Large intestine (tissue), 3 donors: ENCODE results near the gene HMCN2. TPM values are rescaled to one million over a fixed set of nuclear protein-coding genes. Genes with fewer than 3 reads are reported as not detected.

ENCODE experiments used
- DNase-seq, 2 donors: peaks; one replicate each; pipeline versions ENCODE4 v3.0.0 to v3.0.0-alpha.2; 2013
- H3K27ac ChIP-seq: one replicate; pipeline ENCODE4 v1.5.1; 2013; ENCODE audit warnings: low read length
- H3K27me3 ChIP-seq: 2 replicates; pipeline ENCODE4 v1.6.1; 2013; ENCODE audit warnings: low read length; ENCODE audit not compliant: control insufficient read depth, insufficient read depth
- H3K36me3 ChIP-seq: 2 replicates; pipeline ENCODE4 v1.6.1; 2013; ENCODE audit warnings: low read length; ENCODE audit not compliant: control insufficient read depth, insufficient read depth
- H3K4me1 ChIP-seq: one replicate; pipeline ENCODE4 v1.6.1; 2013; ENCODE audit warnings: low read length; ENCODE audit not compliant: control insufficient read depth, insufficient read depth
- H3K4me3 ChIP-seq: one replicate; pipeline ENCODE4 v1.5.1; 2013; ENCODE audit warnings: low read length
- H3K9me3 ChIP-seq: one replicate; pipeline ENCODE4 v1.6.1; 2013; ENCODE audit warnings: mild to moderate bottlenecking, low read depth, low read length, moderate library complexity; ENCODE audit not compliant: control insufficient read depth
- WGBS: methylation state at CpG from one replicate; pipeline ENCODE4 v1.1.5; 2013; ENCODE audit warnings: low lambda C conversion rate; ENCODE audit not compliant: insufficient coverage; 5-methylcytosine and 5-hydroxymethylcytosine counted together
- polyA plus RNA-seq: library from polyadenylated mRNA; unstranded; fragments of 120-200 nt; gene quantifications from one replicate; pipeline ENCODE4 v1.2.1, GENCODE V29; 2013

Gene HMCN2
- polyA plus RNA-seq, 1 donor = 20.0 TPM

GRCh38 chr9:130365323-130365721 is 99.8 kb downstream of the HMCN2 start:
- Histone ChIP-seq H3K27ac (no peak overlapping the region), H3K36me3 (no peaks in the 10 kb centered on the region), H3K4me3 (no peak overlapping the region), H3K27me3 (no peaks in the 10 kb centered on the region), H3K4me1 (no peaks in the 10 kb centered on the region), H3K9me3 (no peaks in the 10 kb centered on the region)
- no CpG with 5 or more reads among the region's 10 CpGs for WGBS
- no peak for DNase-seq

- Histone ChIP-seq H3K4me3 (no peak overlapping the region), H3K36me3 (no peaks in the 10 kb centered on the region), H3K4me1 (no peaks in the 10 kb centered on the region), H3K9me3 (no peaks in the 10 kb centered on the region), H3K27me3 (no peaks in the 10 kb centered on the region), H3K27ac (no peak overlapping the region)
- no peak for DNase-seq
- WGBS = no CpG with 5 or more reads among the region's 3 CpGs
Observed at GRCh38 chr9:130366072-130366471, 100.5 kb downstream of the HMCN2 start.

- WGBS = 78% methylated on average over 4 of the region's 8 CpGs
- Histone ChIP-seq H3K36me3 (no peaks in the 10 kb centered on the region), H3K4me1 (no peaks in the 10 kb centered on the region), H3K4me3 (no peak overlapping the region), H3K27ac (no peak overlapping the region), H3K9me3 (no peaks in the 10 kb centered on the region), H3K27me3 (no peaks in the 10 kb centered on the region)
- DNase-seq = no peak
Observed at GRCh38 chr9:130366888-130367550, 101.5 kb downstream of the HMCN2 start.

GRCh38 chr9:130368631-130369103 is 103.1 kb downstream of the HMCN2 start:
- Histone ChIP-seq H3K27me3 (no peaks in the 10 kb centered on the region), H3K9me3 (peaks cover under 1% of the 10 kb centered on the region), H3K4me3 (no peak overlapping the region), H3K27ac (no peak overlapping the region), H3K36me3 (no peaks in the 10 kb centered on the region), H3K4me1 (no peaks in the 10 kb centered on the region)
- no CpG with 5 or more reads among the region's 8 CpGs for WGBS
- no peak for DNase-seq

- Histone ChIP-seq H3K4me3 (no peak overlapping the region), H3K27me3 (no peaks in the 10 kb centered on the region), H3K27ac (no peak overlapping the region), H3K4me1 (no peaks in the 10 kb centered on the region), H3K36me3 (no peaks in the 10 kb centered on the region), H3K9me3 (peaks cover 3% of the 10 kb centered on the region)
- DNase-seq = no peak
- no CpG with 5 or more reads among the region's 7 CpGs for WGBS
Observed at GRCh38 chr9:130370226-130370625, 104.7 kb downstream of the HMCN2 start.

- no peaks in the 10 kb centered on the region for H3K27me3 ChIP-seq
- H3K36me3 ChIP-seq = no peaks in the 10 kb centered on the region
- no peak overlapping the region for H3K4me3 ChIP-seq
- H3K4me1 ChIP-seq = no peaks in the 10 kb centered on the region
- WGBS = no CpG with 5 or more reads among the region's 3 CpGs
- no peak for DNase-seq
- H3K27ac ChIP-seq = no peak overlapping the region
- peaks cover 3% of the 10 kb centered on the region for H3K9me3 ChIP-seq
Observed at GRCh38 chr9:130371196-130371966, 105.8 kb downstream of the HMCN2 start.

- no peaks in the 10 kb centered on the region for H3K36me3 ChIP-seq
- no peaks in the 10 kb centered on the region for H3K4me1 ChIP-seq
- H3K27me3 ChIP-seq = no peaks in the 10 kb centered on the region
- 75% methylated on average over 2 of the region's 7 CpGs for WGBS
- no peak overlapping the region for H3K4me3 ChIP-seq
- H3K27ac ChIP-seq = no peak overlapping the region
- peaks cover 3% of the 10 kb centered on the region for H3K9me3 ChIP-seq
- DNase-seq = no peak
Observed at GRCh38 chr9:130372057-130372456, 106.5 kb downstream of the HMCN2 start.

- H3K4me3 ChIP-seq = no peak overlapping the region
- DNase-seq = no peak
- H3K4me1 ChIP-seq = no peaks in the 10 kb centered on the region
- no peaks in the 10 kb centered on the region for H3K36me3 ChIP-seq
- H3K9me3 ChIP-seq = peaks cover 3% of the 10 kb centered on the region
- WGBS = 100% methylated on average over 2 of the region's 2 CpGs
- no peaks in the 10 kb centered on the region for H3K27me3 ChIP-seq
- no peak overlapping the region for H3K27ac ChIP-seq
Observed at GRCh38 chr9:130373679-130374325, 108.2 kb downstream of the HMCN2 start.

GRCh38 chr9:130377612-130378011 is 112.1 kb downstream of the HMCN2 start:
- WGBS = no CpG with 5 or more reads among the region's 17 CpGs
- H3K27me3 ChIP-seq = no peaks in the 10 kb centered on the region
- H3K36me3 ChIP-seq = no peaks in the 10 kb centered on the region
- H3K4me3 ChIP-seq = no peak overlapping the region
- H3K9me3 ChIP-seq = peaks cover 3% of the 10 kb centered on the region
- H3K27ac ChIP-seq = no peak overlapping the region
- H3K4me1 ChIP-seq = peaks cover 17% of the 10 kb centered on the region
- DNase-seq = no peak

GRCh38 chr9:130378875-130379648 is 113.5 kb downstream of the HMCN2 start:
- no peak overlapping the region for H3K27ac ChIP-seq
- no peaks in the 10 kb centered on the region for H3K36me3 ChIP-seq
- DNase-seq = no peak
- peaks cover 23% of the 10 kb centered on the region for H3K4me1 ChIP-seq
- no peaks in the 10 kb centered on the region for H3K27me3 ChIP-seq
- no peaks in the 10 kb centered on the region for H3K9me3 ChIP-seq
- WGBS = no CpG with 5 or more reads among the region's 20 CpGs
- no peak overlapping the region for H3K4me3 ChIP-seq
